LNCAP (cell line): Measurements from ENCODE around the gene GPRC5C.

ENCODE experiments used
- CTCF ChIP-seq: fragments of 450-650 bp; IDR thresholded peaks from 2 replicates; pipeline ENCODE4 v1.5.1; 2017; ENCODE audit warnings: mild to moderate bottlenecking

The GPRC5C gene

GRCh38 chr17:74441537-74441936, 9.6 kb downstream of the GPRC5C start:
- no peak for TF ChIP-seq CTCF

DNA sequence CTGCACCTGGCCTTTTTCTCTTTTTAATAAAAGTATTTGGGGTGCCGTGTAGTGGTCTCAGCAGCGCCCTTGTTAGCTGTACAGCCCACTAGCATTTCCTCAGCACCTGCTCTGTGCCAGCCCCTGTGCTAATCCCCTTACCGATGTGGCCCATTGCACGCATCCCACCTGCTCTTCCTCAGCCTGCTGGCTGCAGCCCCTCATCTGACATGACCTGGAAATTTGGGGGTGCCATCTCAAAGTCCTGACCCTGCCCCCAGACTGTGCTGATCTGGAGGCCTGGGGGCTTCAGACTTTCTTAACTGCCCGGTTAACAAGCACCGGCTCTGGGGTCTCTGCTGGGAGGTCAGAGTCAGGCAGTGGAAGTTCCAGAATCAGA, 10.4 kb downstream of the GPRC5C start:
- TF ChIP-seq CTCF, result no peak

- TF ChIP-seq CTCF, result no peak
Observed at GRCh38 chr17:74442670-74443515, 11.0 kb downstream of the GPRC5C start.

GRCh38 chr17:74443516-74444296, 11.8 kb downstream of the GPRC5C start:
- TF ChIP-seq CTCF, result no peak

DNA sequence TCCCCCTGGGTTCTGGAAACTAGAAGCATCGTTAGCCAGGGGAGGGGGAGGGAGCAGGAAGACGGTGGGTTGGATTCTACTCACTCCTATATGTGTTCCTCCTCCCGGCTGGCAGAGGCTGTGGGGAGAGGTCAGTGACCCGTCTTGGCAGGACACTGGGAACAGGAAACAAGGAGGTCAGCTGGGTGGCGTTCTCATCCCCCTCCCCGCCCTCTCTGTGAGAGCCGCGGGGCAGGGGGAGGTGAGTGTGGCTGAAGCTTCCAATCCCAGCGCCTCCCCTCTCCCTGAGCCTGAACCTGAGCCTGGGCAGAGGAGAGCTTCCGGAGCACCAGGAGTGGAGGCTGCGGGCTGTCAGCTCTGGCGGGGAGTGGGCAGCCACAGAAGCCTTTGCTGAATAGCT, 12.5 kb downstream of the GPRC5C start:
- no peak for TF ChIP-seq CTCF

DNA sequence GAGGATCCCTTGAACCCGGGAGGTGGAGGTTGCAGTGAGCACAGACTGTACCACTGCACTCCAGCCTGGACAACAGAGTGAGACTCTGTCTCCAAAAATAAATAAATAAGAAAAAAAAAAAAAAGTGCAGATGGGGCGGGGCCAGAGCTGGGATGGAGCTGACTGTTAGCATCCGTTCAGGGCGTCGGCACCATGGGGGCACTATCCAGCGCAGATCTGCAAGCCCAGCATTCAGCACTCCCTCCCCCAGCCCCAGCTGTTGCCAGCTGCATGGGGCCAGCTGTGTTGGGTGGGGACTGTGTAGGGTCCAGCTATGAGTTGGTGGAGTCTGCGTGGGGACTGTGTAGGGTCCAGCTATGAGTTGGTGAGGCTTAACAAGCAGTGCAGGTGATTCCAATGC, 13.3 kb downstream of the GPRC5C start:
- no peak for TF ChIP-seq CTCF

DNA sequence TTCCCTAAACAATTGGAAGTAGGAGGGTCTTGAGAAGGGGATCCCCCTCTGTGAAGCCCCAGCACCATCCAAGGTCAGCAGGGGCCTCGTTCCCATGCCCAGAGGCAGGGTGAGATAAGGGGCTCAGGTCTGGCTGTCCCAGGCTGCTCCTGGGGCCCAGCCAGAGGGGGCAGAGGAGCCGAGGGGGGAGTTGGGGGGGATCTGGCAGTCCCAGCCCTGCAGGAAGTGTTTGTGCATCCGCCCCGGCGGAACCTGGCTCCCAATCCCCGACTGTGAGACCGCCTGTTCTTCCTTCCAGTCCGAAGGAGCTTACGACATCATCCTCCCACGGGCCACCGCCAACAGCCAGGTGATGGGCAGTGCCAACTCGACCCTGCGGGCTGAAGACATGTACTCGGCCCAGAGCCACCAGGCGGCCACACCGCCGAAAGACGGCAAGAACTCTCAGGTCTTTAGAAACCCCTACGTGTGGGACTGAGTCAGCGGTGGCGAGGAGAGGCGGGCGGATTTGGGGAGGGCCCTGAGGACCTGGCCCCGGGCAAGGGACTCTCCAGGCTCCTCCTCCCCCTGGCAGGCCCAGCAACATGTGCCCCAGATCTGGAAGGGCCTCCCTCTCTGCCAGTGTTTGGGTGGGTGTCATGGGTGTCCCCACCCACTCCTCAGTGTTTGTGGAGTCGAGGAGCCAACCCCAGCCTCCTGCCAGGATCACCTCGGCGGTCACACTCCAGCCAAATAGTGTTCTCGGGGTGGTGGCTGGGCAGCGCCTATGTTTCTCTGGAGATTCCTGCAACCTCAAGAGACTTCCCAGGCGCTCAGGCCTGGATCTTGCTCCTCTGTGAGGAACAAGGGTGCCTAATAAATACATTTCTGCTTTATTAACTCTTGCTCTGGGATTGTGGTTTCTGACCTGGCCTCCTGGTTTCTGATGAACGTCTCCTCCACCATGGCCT, 14.9 kb downstream of the GPRC5C start:
- TF ChIP-seq CTCF, result no peak
